ENCODE results near the gene PLEKHA5. TPM values are rescaled to one million over a fixed set of nuclear protein-coding genes. Genes with fewer than 3 reads are reported as not detected.

PLEKHA5 gene
- total and polyA plus RNA-seq, 2 of the 4 experiments (the other 2 are of a cell fraction): 5.3 to 12.2 TPM

GRCh38 chr12:19138551-19138950, 9.0 kb downstream of the PLEKHA5 start:
- Histone ChIP-seq H3K9me3 (ENCODE audit: control insufficient read depth, insufficient read depth, low read length) (no peaks in the 10 kb centered on the region), H2BK5ac (ENCODE audit: low read depth, low read length, poor library complexity, severe bottlenecking) (no peak overlapping the region), H3K36me3 (ENCODE audit: control insufficient read depth, insufficient read depth, low read length) (peaks cover 11% of the 10 kb centered on the region), H3K23ac (ENCODE audit: low read depth, low read length) (no peak overlapping the region), H3K27ac (ENCODE audit: insufficient read depth, low read length) (no peak overlapping the region), H2BK120ac (ENCODE audit: low read depth, low read length) (no peak overlapping the region), H4K8ac (ENCODE audit: low read depth in 2 of 2, low read length in 2 of 2) (no peak overlapping the region), H3K4me3 (ENCODE audit: insufficient read depth, low read depth, low read length) (no peak overlapping the region), H4K5ac (ENCODE audit: low read depth, low read length) (no peak overlapping the region), H4K20me1 (ENCODE audit: insufficient read depth, low read length) (no peaks in the 10 kb centered on the region), H2BK15ac (ENCODE audit: low read depth, low read length) (no peak overlapping the region; the same call in 2 of the 3 replicates), H2BK20ac (ENCODE audit: low read depth, low read length) (no peak overlapping the region), H3K79me1 (ENCODE audit: low read depth in 1 of 2, low read length in 2 of 2) (peaks cover 25 to 43% of the 10 kb centered on the region in 2 experiments), H3K4me2 (ENCODE audit: low read depth, low read length) (no peak overlapping the region), H3K9ac (ENCODE audit: low read depth, low read length) (no peak overlapping the region), H3K9me1 (ENCODE audit: insufficient read depth, low read length) (peaks cover 5% of the 10 kb centered on the region; the same call in 1 of the 2 replicates), H3K14ac (replicated peaks; ENCODE audit: low read depth, low read length) (no peak overlapping the region), H3K4me1 (ENCODE audit: control insufficient read depth, insufficient read depth, low read length) (no peaks in the 10 kb centered on the region), H2AK5ac (ENCODE audit: low read depth, low read length) (no peak overlapping the region), H3K27me3 (ENCODE audit: control insufficient read depth, insufficient read depth, low read length) (no peaks in the 10 kb centered on the region), H2AFZ (replicated peaks; ENCODE audit: low read length, poor library complexity) (no peak overlapping the region), H3K18ac (ENCODE audit: low read depth, low read length) (no peak overlapping the region), H4K91ac (ENCODE audit: insufficient read depth, low read depth, low read length) (no peak overlapping the region), H2AK9ac (replicated peaks; ENCODE audit: low read depth, low read length, poor library complexity) (no peak overlapping the region), H3K56ac (ENCODE audit: extremely low read depth, insufficient read depth, low read length) (no peak overlapping the region; the same call in 1 of the 2 replicates), H3K4ac (ENCODE audit: low read depth, low read length) (no peak overlapping the region)
- ATAC-seq (ENCODE audit: low read depth) (peak; percentile 11; the same call in 1 of the 2 replicates), DNase-seq (peak; percentile 47)
- TF ChIP-seq BHLHE40 (IDR thresholded peaks at IDR 0.05; ENCODE audit: low read depth, low read length) (no peak), RCOR1 (IDR thresholded peaks at IDR 0.05; ENCODE audit: insufficient replicate concordance, low read length) (no peak), SMC3 (IDR thresholded peaks at IDR 0.05; ENCODE audit: low read depth, low read length) (no peak), USF2 (IDR thresholded peaks at IDR 0.05; ENCODE audit: low read depth, low read length) (no peak), RAD21 (IDR thresholded peaks at IDR 0.05; ENCODE audit: low read length) (no peak), ELK1 (IDR thresholded peaks at IDR 0.05; ENCODE audit: borderline replicate concordance, low read depth, low read length) (no peak)
- 82% methylated on average over 3 of the region's 4 CpGs; no CpG with 5 or more reads in 1 of the 2 experiments for WGBS, 2 experiments (ENCODE audit: extremely low coverage in 2 of 2, insufficient read length in 1 of 2)
- ChIA-PET CTCF (no interaction called here), POLR2A (ENCODE audit: unreplicated experiment) (interaction anchor here (0.6 kb wide), 1 partner anchor 709 kb away, joined by 5 read pairs; no protein-coding TSS in a partner anchor)
- dilution Hi-C loops (cut with HindIII; ENCODE audit: low sequenced_read_pairs, unreplicated experiment) (no loop called here), intact Hi-C loops (cut with micrococcal nuclease) (loop anchor here (10.0 kb wide), 1 partner anchor 274 kb away; no protein-coding TSS in a partner anchor), in situ Hi-C loops (cut with MboI; ENCODE audit: low sequenced_read_pairs) (no loop called here)
- no TSS peak for BruUV-seq (replicated peaks)

All from IMR-90 (cell line).